Fibroblast of lung (primary cell): Measurements from ENCODE around the gene CIB1.

Experiments used
- CTCF ChIP-seq, 2 donors: IDR thresholded peaks in 1 of 2; conservative IDR thresholded peaks in 1 of 2; 1 replicate in 1 of 2; 2 replicates in 1 of 2; pipeline ENCODE4 v1.5.1; 2011 to 2012; ENCODE audit warnings: low read length in 2 of 2, control low read depth in 1 of 2, inconsistent platforms in 1 of 2, low read depth in 1 of 2, mild to moderate bottlenecking in 1 of 2
- EZH2 ChIP-seq: IDR thresholded peaks from 2 replicates; pipeline ENCODE4 v1.5.1; 2012; ENCODE audit warnings: low read length, control low read depth, mild to moderate bottlenecking; ENCODE audit errors: missing control alignments

DNA sequence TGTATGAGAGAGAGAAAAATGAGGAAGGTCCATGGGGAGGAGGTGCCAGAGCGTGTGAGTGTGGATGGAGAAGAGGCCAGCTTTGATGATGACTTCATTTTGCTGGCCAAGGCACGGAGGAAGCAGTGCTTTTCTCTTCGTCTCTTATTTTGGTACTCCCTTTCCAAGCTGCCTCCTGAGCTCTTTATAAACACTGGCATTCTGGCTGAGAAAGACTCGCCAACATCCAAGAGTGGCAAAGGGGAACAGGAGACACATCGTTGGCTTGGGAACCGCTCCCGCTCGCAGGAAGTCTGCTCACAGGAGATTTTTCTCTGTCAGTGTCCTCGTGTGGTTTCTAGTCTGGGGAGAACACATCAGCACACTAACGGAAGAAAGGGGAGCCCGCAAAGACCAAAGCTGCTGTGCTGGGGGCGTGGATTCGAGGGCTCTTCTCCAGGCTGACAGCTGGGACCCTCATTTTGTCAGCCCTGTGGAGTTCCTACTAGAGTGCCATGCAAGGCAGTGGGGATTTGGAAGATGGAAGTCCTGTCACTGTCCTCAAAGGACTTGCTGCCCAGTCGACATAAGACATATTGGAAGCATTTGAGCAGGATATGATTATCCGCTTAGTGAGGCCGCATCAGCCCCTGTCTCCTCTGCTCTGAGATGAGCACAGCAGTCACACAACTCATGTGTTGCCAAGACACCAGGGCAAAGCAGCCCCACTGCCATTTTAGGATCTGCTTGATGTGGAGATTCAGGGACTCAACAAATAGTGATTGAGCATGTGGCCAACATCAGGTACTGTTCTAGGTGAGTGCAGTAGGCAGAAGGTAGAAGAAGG is 40.6 kb downstream of the CIB1 start:
- no peak for TF ChIP-seq CTCF (conservative IDR thresholded peaks at IDR 0.05 in 1 of 2, IDR thresholded peaks at IDR 0.05 in 1 of 2; ENCODE audit: low read depth in 1 of 2, low read length in 2 of 2)
- TF ChIP-seq EZH2: no peak
